Endodermal cell (in vitro differentiated cells): ENCODE measurements around the gene WDFY1. TPM values are rescaled to one million over a fixed set of nuclear protein-coding genes. Genes with fewer than 3 reads are reported as not detected.

Experiments used
- DNase-seq: peaks from one replicate; pipeline ENCODE4 v3.0.0-alpha.2; 2017
- H3K27ac ChIP-seq: 2 replicates; pipeline ENCODE4 v1.5.1; 2013; ENCODE audit warnings: mild to moderate bottlenecking, low read depth, low read length, moderate library complexity
- H3K27me3 ChIP-seq: 2 replicates; pipeline ENCODE4 v1.6.1; 2013; ENCODE audit warnings: mild to moderate bottlenecking, low read length, moderate library complexity; ENCODE audit not compliant: insufficient read depth, control insufficient read depth, poor library complexity, severe bottlenecking
- H3K36me3 ChIP-seq: 2 replicates; pipeline ENCODE4 v1.7.0; 2013; ENCODE audit warnings: mild to moderate bottlenecking, low read length, moderate library complexity; ENCODE audit not compliant: control insufficient read depth, insufficient read depth
- H3K4me1 ChIP-seq: one replicate; pipeline ENCODE4 v1.7.0; 2013; ENCODE audit warnings: low read length; ENCODE audit not compliant: control insufficient read depth, insufficient read depth
- H3K4me3 ChIP-seq: 2 replicates; pipeline ENCODE4 v1.5.1; 2013; ENCODE audit warnings: mild to moderate bottlenecking, low read length, moderate library complexity
- H3K9ac ChIP-seq: 2 replicates; pipeline ENCODE4 v1.6.1; 2013; ENCODE audit warnings: mild to moderate bottlenecking, low read length, moderate library complexity; ENCODE audit not compliant: poor library complexity, severe bottlenecking; ENCODE audit errors: extremely low read depth
- H3K9me3 ChIP-seq: 2 replicates; pipeline ENCODE4 v1.6.1; 2013; ENCODE audit warnings: mild to moderate bottlenecking, low read length, moderate library complexity; ENCODE audit not compliant: control insufficient read depth
- H3K27ac Mint-ChIP-seq: 2 replicates; pipeline ENCODE4 v1.8.0; 2020; ENCODE audit warnings: mixed read lengths
- H3K27me3 Mint-ChIP-seq: 2 replicates; pipeline ENCODE4 v1.8.0; 2021; ENCODE audit warnings: mild to moderate bottlenecking, mixed read lengths; ENCODE audit not compliant: insufficient read depth
- H3K36me3 Mint-ChIP-seq: 2 replicates; pipeline ENCODE4 v1.8.0; 2020; ENCODE audit warnings: low read depth, mixed read lengths
- H3K4me1 Mint-ChIP-seq: 2 replicates; pipeline ENCODE4 v1.8.0; 2020; ENCODE audit warnings: mixed read lengths
- H3K4me3 Mint-ChIP-seq: 2 replicates; pipeline ENCODE4 v1.8.0; 2020; ENCODE audit warnings: mild to moderate bottlenecking, moderate library complexity, mixed read lengths
- H3K9me3 Mint-ChIP-seq: 2 replicates; pipeline ENCODE4 v1.8.0; 2020; ENCODE audit warnings: mild to moderate bottlenecking, mixed read lengths
- WGBS, 2 experiments: methylation state at CpG; one replicate each; pipeline versions ENCODE4 v1.1.5 to v1.1.7; 2013; ENCODE audit warnings: missing lambda C conversion rate in 2 of 2, mixed read lengths in 1 of 2; ENCODE audit not compliant: insufficient coverage in 1 of 2, insufficient read length in 1 of 2; 5-methylcytosine and 5-hydroxymethylcytosine counted together
- total RNA-seq, 2 donors: library from RNA; stranded (reverse); fragmentation: NEBNext Ultra II Directional in 1 of 2; extraction: Animal tissue kit (Norgen Biotek cat#: 25700) in 1 of 2; gene quantifications; 2 replicates in 1 of 2; 3 replicates in 1 of 2; pipeline ENCODE4 v1.2.1, GENCODE V29; 2021
- TF ChIP-seq, protein P1 (sequence below): fragments of 200-600 bp; sonication (generic); conservative IDR thresholded peaks from 2 replicates; pipeline ENCODE4 v1.5.0; 2021; ENCODE audit warnings: antibody characterized with exemption, mild to moderate bottlenecking

Gene WDFY1
- total RNA-seq, 2 donors from 2014 or later, result 61.9 to 69.7 TPM

DNA sequence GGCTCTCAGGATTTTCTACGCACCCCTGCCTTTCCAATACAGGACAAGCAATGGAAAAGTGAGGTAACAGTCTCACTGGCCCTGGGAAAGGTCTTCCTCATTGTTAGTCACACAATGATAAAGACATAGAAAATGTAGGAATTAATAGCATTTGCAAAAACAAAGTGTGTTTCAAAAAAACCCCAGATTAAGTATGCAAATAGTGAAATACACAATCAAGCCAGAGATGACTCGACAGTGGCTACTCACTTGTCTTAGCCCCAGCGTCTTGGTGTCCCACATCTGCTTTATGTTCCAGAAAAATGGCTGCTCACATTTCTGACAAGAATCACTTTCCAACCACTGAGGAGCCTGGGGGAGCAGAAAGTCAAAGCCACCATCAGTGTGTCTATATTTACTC is 60.7 kb downstream of the WDFY1 start:
- H3K27me3 ChIP-seq, result no peaks in the 10 kb centered on the region
- H3K4me1 Mint-ChIP-seq, result no peaks in the 10 kb centered on the region
- no peak overlapping the region for H3K9ac ChIP-seq
- H3K36me3 Mint-ChIP-seq, result peaks cover 71% of the 10 kb centered on the region
- no peak overlapping the region for H3K4me3 Mint-ChIP-seq
- no peaks in the 10 kb centered on the region for H3K9me3 Mint-ChIP-seq
- H3K27ac Mint-ChIP-seq, result no peak overlapping the region
- H3K9me3 ChIP-seq, result peaks cover 3% of the 10 kb centered on the region
- no peaks in the 10 kb centered on the region for H3K27me3 Mint-ChIP-seq
- no peaks in the 10 kb centered on the region for H3K4me1 ChIP-seq
- H3K4me3 ChIP-seq, result no peak overlapping the region
- no peak overlapping the region for H3K27ac ChIP-seq
- no peak for DNase-seq
- WGBS, 2 experiments, result 88 to 93% methylated on average over 2 to 3 of the region's 3 CpGs
- H3K36me3 ChIP-seq, result peaks cover 66% of the 10 kb centered on the region
- TF ChIP-seq, protein P1, sequence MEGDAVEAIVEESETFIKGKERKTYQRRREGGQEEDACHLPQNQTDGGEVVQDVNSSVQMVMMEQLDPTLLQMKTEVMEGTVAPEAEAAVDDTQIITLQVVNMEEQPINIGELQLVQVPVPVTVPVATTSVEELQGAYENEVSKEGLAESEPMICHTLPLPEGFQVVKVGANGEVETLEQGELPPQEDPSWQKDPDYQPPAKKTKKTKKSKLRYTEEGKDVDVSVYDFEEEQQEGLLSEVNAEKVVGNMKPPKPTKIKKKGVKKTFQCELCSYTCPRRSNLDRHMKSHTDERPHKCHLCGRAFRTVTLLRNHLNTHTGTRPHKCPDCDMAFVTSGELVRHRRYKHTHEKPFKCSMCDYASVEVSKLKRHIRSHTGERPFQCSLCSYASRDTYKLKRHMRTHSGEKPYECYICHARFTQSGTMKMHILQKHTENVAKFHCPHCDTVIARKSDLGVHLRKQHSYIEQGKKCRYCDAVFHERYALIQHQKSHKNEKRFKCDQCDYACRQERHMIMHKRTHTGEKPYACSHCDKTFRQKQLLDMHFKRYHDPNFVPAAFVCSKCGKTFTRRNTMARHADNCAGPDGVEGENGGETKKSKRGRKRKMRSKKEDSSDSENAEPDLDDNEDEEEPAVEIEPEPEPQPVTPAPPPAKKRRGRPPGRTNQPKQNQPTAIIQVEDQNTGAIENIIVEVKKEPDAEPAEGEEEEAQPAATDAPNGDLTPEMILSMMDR, result no peak

DNA sequence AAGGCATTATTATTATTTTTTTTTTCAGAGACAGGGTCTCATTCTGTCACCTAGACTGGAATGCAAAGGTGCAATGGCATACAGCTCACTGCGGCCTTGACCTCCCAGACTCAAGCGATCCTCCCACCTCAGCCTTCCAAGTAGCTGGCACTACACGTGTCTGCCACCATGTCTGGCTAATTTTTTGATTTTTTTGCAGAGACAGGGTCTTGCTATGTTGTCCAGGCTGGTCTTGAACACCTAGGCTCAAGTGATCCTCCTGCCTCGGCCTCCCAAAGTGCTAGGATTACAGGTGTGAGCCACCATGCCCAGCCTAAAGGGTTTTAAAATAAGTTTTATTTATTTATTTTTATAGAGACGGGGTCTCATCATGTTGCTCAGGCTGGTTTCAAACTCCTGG is 62.4 kb downstream of the WDFY1 start:
- H3K36me3 Mint-ChIP-seq, result peaks cover 72% of the 10 kb centered on the region
- Histone ChIP-seq H3K9me3 (no peaks in the 10 kb centered on the region), H3K9ac (no peak overlapping the region), H3K4me1 (no peaks in the 10 kb centered on the region), H3K4me3 (no peak overlapping the region), H3K27ac (no peak overlapping the region), H3K36me3 (peaks cover 76% of the 10 kb centered on the region), H3K27me3 (no peaks in the 10 kb centered on the region)
- TF ChIP-seq, protein P1, result no peak
- 89 to 96% methylated on average over 3 to 5 of the region's 5 CpGs for WGBS, 2 experiments
- no peaks in the 10 kb centered on the region for H3K9me3 Mint-ChIP-seq
- DNase-seq, result no peak
- no peak overlapping the region for H3K27ac Mint-ChIP-seq
- H3K27me3 Mint-ChIP-seq, result no peaks in the 10 kb centered on the region
- no peak overlapping the region for H3K4me3 Mint-ChIP-seq
- H3K4me1 Mint-ChIP-seq, result no peaks in the 10 kb centered on the region

DNA sequence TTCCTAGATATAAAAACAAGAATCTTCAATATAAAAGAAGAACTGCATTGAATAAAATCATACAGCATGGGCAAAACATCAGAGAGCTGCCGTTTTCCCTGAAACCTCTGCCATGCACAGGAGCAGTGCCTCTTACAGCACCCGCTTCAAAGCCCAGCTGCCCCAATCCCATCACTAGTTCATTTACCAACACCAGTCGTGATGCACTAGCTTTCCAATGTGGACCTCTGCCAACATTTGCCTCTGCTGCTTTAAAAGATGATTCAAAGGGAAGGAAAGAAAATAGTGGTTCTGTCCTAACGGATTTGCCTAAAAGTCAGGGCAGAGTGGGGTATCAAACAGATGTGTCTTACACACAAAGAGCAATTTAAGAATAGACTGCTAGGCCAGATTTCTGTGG is 64.3 kb downstream of the WDFY1 start:
- H3K9me3 ChIP-seq, result no peaks in the 10 kb centered on the region
- Mint-ChIP-seq H3K27me3 (no peaks in the 10 kb centered on the region), H3K27ac (no peak overlapping the region), H3K4me3 (no peak overlapping the region), H3K36me3 (peaks cover 73% of the 10 kb centered on the region), H3K9me3 (no peaks in the 10 kb centered on the region), H3K4me1 (no peaks in the 10 kb centered on the region)
- no peak overlapping the region for H3K27ac ChIP-seq
- TF ChIP-seq, protein P1, result no peak
- 95 to 96% methylated on average over 3 to 4 of the region's 4 CpGs for WGBS, 2 experiments
- no peak overlapping the region for H3K4me3 ChIP-seq
- H3K27me3 ChIP-seq, result no peaks in the 10 kb centered on the region
- no peaks in the 10 kb centered on the region for H3K4me1 ChIP-seq
- no peak for DNase-seq
- peaks cover 85% of the 10 kb centered on the region for H3K36me3 ChIP-seq
- no peak overlapping the region for H3K9ac ChIP-seq
